Articular chondrocyte of knee joint (primary cell): Measurements from ENCODE around the gene OR13C3. TPM values are rescaled to one million over a fixed set of nuclear protein-coding genes. Genes with fewer than 3 reads are reported as not detected.

Experiments used
- total RNA-seq: library from RNA; depleted of rRNA; stranded (reverse); fragments of >200 nt; gene quantifications from 2 replicates; pipeline ENCODE4 v1.2.3, GENCODE V29; 2012

The OR13C3 gene
- 0.11 TPM in 1 of 2 replicates, not detected in the other for total RNA-seq

DNA sequence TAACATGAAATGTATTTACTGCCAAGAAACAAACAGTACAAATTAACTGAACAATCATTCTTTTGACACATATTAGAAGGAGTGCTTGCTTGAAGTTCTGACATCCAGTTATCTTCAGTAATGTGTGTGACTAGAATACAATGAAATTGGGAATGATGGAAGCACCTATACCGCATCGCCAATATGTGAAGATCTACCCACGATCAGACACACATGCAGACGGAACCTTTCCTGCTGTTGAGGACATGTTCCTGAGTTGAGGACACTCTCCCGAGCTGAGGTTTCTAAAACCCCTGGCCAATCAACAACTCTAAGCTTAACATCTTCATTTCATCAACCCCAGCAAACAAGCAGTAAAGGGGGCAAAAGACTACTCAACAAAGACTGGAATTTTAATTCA lies at the start of gene OR13C3:
Gene OR13C3, minus strand, starts transcription at position 101 of the 400 bp plus-strand sequence. CDS start 133 bp downstream, outside the sequence.

DNA sequence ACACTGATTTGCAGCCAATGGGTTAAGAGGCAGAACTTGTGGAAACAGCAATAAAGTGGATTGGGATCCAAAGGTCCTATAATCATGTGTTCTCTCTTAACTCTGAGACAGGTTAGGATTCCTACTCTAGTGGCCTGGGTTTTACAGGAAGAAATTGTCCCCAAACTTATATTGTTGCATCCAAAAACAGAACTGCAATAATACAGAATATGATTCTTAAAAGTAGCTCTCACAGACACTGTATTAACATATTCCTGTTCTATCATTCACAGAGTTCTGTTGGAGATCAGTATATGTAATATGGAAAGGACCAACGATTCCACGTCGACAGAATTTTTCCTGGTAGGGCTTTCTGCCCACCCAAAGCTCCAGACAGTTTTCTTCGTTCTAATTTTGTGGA lies 32.2 kb upstream of the OR13C3 start, which contains the start of gene OR13C8:
Gene OR13C8, plus strand, starts transcription at position 301 of the 400 bp plus-strand sequence. Its CDS starts 0 bp downstream, at position 301.

DNA sequence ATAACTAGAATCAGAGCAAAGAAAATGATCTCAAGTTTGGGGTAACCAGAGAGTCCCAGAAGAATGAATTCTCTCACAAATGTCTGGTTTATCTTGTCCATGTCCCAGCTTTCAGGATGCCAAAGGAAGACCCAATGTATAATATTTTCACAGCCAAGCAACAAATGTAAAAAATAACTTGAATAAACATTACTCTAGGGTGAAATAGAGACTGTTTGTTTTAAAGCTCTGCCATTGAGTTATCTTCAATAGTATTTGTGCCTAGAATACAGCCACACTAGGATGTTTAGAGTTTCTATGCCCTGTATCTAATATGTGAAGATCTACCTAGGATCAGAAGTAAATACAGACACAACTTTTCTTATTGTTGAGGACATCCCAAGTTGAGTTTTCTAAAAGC lies 9.5 kb downstream of the OR13C3 start, which contains the start of gene OR13C4:
Gene OR13C4, minus strand, starts transcription at position 101 of the 400 bp plus-strand sequence. Its CDS starts 0 bp downstream, at position 101.

DNA sequence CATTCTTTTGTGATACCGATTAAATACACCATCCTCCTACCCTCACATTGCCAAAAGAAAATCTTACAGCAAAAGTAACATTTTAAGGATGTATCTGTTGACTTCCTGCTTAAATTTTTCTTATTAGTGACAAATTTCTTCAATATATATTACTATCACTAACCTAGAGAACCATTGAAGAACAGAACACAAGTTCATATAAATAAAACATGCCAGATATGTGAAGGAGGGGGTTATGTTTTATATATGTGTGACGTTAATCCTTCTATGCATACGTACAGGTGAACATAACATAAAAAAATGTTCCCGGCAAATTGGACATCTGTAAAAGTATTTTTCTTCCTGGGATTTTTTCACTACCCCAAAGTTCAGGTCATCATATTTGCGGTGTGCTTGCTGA lies 32.7 kb downstream of the OR13C3 start, which contains the start of gene OR13F1:
Gene OR13F1, plus strand, starts transcription at position 301 of the 400 bp plus-strand sequence. Its CDS starts 0 bp downstream, at position 301.

Other genes with a start within 250 kb of the OR13C3 start
- not detected in 2 replicates for gene OR13F1, start 32.6 kb downstream of the OR13C3 start, total RNA-seq
- gene OR13C4, start 9.6 kb downstream of the OR13C3 start, total RNA-seq = not detected in 2 replicates
- gene OR13C8, start 32.3 kb upstream of the OR13C3 start, total RNA-seq = not detected in 2 replicates
- gene OR13C5, start 62.6 kb upstream of the OR13C3 start, total RNA-seq = not detected in 2 replicates
- 0.22 TPM in 1 of 2 replicates, not detected in the other for gene OR13C2, start 68.8 kb upstream of the OR13C3 start, total RNA-seq
- not detected in 2 replicates for gene OR13C9, start 81.3 kb upstream of the OR13C3 start, total RNA-seq
- not detected in 2 replicates for gene OR13D1, start 157.7 kb upstream of the OR13C3 start, total RNA-seq
- gene NIPSNAP3A, start 210.8 kb upstream of the OR13C3 start, total RNA-seq = 61.6 and 69.6 TPM in 2 replicates
- gene NIPSNAP3B, start 227.3 kb upstream of the OR13C3 start, total RNA-seq = 3.0 and 3.1 TPM in 2 replicates